Measurements from ENCODE around the gene BEND7.

DNA sequence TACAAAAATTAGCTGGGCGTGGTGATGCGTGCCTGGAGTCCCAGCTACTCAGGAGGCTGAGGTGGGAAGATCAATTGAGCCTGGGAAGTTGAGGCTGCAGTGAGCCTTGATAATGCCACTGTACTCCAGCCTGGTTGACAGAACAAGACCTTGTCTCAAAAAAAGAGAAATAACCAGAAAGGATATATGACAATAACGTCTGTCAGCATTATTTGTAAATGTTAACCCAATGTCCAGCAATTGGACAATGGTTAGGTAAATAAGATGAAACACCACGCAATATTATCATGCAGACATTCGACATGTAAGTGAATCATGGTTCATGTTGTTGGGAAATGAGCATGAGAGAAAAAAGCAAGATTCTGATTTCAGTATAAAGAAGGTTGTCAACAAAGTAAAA is 136.1 kb downstream of the BEND7 start:
- TF ChIP-seq, protein P1, sequence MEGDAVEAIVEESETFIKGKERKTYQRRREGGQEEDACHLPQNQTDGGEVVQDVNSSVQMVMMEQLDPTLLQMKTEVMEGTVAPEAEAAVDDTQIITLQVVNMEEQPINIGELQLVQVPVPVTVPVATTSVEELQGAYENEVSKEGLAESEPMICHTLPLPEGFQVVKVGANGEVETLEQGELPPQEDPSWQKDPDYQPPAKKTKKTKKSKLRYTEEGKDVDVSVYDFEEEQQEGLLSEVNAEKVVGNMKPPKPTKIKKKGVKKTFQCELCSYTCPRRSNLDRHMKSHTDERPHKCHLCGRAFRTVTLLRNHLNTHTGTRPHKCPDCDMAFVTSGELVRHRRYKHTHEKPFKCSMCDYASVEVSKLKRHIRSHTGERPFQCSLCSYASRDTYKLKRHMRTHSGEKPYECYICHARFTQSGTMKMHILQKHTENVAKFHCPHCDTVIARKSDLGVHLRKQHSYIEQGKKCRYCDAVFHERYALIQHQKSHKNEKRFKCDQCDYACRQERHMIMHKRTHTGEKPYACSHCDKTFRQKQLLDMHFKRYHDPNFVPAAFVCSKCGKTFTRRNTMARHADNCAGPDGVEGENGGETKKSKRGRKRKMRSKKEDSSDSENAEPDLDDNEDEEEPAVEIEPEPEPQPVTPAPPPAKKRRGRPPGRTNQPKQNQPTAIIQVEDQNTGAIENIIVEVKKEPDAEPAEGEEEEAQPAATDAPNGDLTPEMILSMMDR (IDR thresholded peaks at IDR 0.05; ENCODE audit: low read depth, low read length, poor library complexity, severe bottlenecking) = no peak
- no peak for TF ChIP-seq EZH2phosphoT487 (IDR thresholded peaks at IDR 0.05; ENCODE audit: borderline replicate concordance, low read length)
